Right lobe of liver (tissue), 4 donors: Measurements from ENCODE around the gene TSPAN18.

ENCODE experiments used
- CTCF ChIP-seq, 4 donors: fragments of 200-600 bp in 3 of 4; fragments of 450-650 bp in 1 of 4; IDR thresholded peaks; one replicate each; pipeline versions ENCODE4 v1.5.1 to v1.8.0; 2016 to 2022; ENCODE audit warnings: antibody characterized with exemption in 4 of 4, mild to moderate bottlenecking in 2 of 4
- POLR2A ChIP-seq: fragments of 450-650 bp; IDR thresholded peaks from one replicate; pipeline ENCODE4 v1.6.1; 2017; ENCODE audit warnings: antibody characterized with exemption, mild to moderate bottlenecking
- donor health status: DM: no; HTN: no; CAD: no.
- donor health status: DM: no; HTN: no; CAD: no.
- donor health status: DM: no; HTN: yes; CAD: no.

GRCh38 chr11:44872556-44872955 is 145.8 kb downstream of the TSPAN18 start:
- no peak for TF ChIP-seq CTCF (IDR thresholded peaks at IDR 0.05)
- TF ChIP-seq POLR2A: no peak
